ENCODE results near the gene CDH2. TPM values are rescaled to one million over a fixed set of nuclear protein-coding genes. Genes with fewer than 3 reads are reported as not detected.

The CDH2 gene
- total and polyA plus RNA-seq, 3 experiments from 2014 or later, result 0.23 TPM; not detected in 2

GRCh38 chr18:27903906-27904305 is 273.0 kb downstream of the CDH2 start:
- H3K27ac Mint-ChIP-seq, result no peak overlapping the region
- H3K4me3 Mint-ChIP-seq, result no peak overlapping the region
- H3K4me1 Mint-ChIP-seq, result no peaks in the 10 kb centered on the region
- H3K36me3 Mint-ChIP-seq, result no peaks in the 10 kb centered on the region
- no peaks in the 10 kb centered on the region for H3K9me3 ChIP-seq (ENCODE audit: low read length)
- H3K27ac ChIP-seq (ENCODE audit: low read depth, low read length), result no peak overlapping the region
- no peaks in the 10 kb centered on the region for H3K36me3 ChIP-seq (ENCODE audit: insufficient read depth, low read length)
- ChIA-PET CTCF (no interaction called here), POLR2A (no interaction called here)
- no peaks in the 10 kb centered on the region for H3K27me3 ChIP-seq (ENCODE audit: insufficient read depth, low read length, poor library complexity, severe bottlenecking)
- no peaks in the 10 kb centered on the region for H3K4me1 ChIP-seq (ENCODE audit: insufficient read depth, low read length)
- H3K4me3 ChIP-seq (ENCODE audit: low read length), result no peak overlapping the region
- H3K9me3 Mint-ChIP-seq, result peaks cover 6 to 23% (median 7%) of the 10 kb centered on the region in 5 donors
- H3K27me3 Mint-ChIP-seq, result no peaks in the 10 kb centered on the region
- no peak for DNase-seq

- H3K9me3 ChIP-seq (ENCODE audit: low read length), result no peaks in the 10 kb centered on the region
- no peaks in the 10 kb centered on the region for H3K27me3 ChIP-seq (ENCODE audit: insufficient read depth, low read length, poor library complexity, severe bottlenecking)
- DNase-seq, result no peak
- H3K4me3 Mint-ChIP-seq, result no peak overlapping the region
- H3K27ac Mint-ChIP-seq, result no peak overlapping the region
- H3K36me3 ChIP-seq (ENCODE audit: insufficient read depth, low read length), result no peaks in the 10 kb centered on the region
- ChIA-PET CTCF (no interaction called here), POLR2A (no interaction called here)
- no peaks in the 10 kb centered on the region for H3K36me3 Mint-ChIP-seq
- no peaks in the 10 kb centered on the region for H3K4me1 ChIP-seq (ENCODE audit: insufficient read depth, low read length)
- H3K9me3 Mint-ChIP-seq, result peaks cover 8 to 28% (median 13%) of the 10 kb centered on the region in 5 donors
- no peaks in the 10 kb centered on the region for H3K4me1 Mint-ChIP-seq
- no peaks in the 10 kb centered on the region for H3K27me3 Mint-ChIP-seq
- no peak overlapping the region for H3K27ac ChIP-seq (ENCODE audit: low read depth, low read length)
- H3K4me3 ChIP-seq (ENCODE audit: low read length), result no peak overlapping the region
These were observed 275.3 kb downstream of the CDH2 start for GRCh38 chr18:27901424-27902226.

Data from CD8-positive, alpha-beta memory T cell (primary cell).